Measurements from ENCODE around the gene IFNK.

Gene IFNK

DNA sequence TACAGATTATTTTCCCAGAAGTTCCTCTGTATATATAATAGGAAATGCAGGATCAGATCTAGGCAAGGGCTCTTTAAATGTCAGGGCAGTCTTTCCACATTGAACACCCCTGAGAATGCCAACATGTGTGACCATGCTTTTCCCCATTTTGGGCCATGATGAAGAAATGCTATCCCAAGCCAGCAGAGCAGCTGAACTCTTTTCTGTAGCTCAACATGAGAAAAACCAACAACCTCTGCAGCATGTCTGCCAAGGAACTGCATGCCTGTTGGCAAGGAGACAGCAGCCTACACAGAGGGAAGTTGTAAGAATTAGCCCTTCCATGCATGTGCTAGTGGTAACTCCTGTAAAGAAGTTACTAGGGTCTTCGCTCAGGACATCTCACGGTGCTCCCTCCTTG, 9.5 kb upstream of the IFNK start:
- DNase-seq = no peak

DNA sequence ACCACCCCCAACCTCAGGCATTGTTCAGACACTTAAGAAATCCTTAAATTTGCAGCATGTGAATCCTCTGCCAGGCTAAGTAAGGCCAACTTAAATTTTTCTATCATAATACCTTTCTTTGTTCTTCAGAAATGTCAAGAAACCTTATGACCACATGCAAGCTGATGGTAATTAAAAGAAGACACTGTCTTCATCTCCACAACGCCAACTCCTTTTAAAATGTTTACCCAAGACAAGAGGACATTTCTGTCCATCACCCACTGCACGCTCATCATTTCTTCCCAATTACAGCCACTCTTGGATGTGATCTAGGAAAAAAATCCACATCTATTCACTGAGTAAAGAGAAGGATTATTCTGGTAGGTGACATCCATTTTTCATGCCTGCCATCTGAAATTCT, 6.1 kb upstream of the IFNK start:
- no peak for DNase-seq

DNA sequence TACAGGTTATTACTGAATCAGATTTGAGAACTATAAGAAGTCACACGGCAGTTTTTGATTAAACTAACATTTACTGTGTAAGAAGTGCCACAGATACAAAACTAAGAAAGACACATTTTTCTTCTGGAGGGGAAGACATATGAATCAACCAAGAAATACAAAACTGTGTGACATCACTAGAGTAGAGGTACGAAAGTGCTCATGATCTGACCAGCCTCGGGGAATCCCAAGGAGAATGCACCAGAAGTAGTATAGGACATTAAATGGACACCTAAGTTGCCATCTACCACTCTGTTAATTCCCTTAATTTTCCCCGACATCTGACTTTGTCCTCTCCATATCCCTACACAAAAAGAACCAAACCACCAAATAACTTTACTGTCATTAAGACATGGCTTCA, 5.3 kb upstream of the IFNK start:
- DNase-seq = no peak

DNA sequence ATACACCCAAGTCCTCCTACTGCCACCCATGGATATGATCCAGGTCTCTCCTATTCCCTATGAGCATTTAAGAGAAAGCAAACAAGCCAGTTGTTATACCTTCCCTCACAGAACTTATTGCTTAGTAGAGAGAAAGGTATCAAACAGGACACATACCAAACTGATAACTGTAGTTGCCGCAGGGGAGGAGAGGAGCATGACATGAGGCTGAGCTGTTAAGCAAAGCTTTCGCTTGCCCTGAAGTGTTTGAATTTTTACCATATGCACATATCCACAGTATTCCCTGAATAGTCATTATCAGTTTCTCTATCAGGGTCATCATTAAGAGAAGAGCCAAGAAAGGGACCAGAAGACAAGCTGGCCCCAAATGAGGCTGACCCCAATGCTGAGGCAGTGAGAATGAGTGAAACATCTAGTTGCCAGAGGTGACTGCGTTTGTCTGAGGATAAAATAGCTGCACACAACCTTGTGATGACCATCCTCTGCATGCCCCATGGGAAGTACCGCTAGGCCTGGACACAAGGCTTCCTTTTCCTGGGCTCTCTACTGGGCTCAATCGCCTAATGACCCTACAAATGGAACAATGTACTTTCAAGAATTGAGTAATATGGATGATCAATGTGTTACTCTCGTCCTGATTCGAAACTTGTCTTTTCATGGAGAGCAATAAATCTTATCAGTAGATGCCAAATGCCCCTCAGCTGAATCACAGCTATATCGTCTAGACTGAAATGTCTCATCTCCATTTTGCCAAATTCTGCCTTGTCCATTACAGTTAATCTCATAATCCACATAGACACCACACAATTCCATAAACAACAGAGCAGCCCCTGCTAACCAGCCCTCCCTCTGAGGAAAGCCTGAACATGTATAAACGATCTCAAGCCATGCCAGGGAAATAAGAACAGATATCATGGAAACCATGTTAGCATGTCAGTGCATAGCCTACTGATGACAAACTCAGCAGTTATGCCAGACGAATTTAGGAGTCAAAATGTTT, 4.3 kb upstream of the IFNK start:
- DNase-seq = no peak

DNA sequence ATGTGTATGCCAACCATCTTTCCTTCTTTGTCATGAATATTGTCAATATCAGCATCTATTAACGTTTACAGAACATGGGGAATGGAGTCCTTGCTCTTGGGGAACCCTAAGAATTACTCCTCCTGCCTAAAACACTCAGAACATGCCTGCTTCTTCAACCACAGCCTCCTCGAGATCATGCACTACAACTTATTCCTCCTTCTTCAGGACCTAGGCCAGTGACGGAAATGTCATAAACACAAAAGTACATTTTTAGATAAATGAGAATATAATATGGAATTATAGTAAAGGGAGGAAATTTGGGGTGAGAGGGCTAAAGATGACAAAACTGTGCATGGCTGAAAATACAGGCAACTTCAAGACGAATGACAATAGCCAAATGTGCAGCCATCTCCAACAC, 3.1 kb upstream of the IFNK start:
- DNase-seq = no peak

- DNase-seq = no peak
These were observed 949 bp upstream of the IFNK start for GRCh38 chr9:27523141-27523540.

GRCh38 chr9:27527702-27528075, 3.6 kb downstream of the IFNK start:
- DNase-seq = no peak

GRCh38 chr9:27528076-27528885, 4.2 kb downstream of the IFNK start:
- DNase-seq = peak; percentile 38

- DNase-seq = peak; percentile 16
These were observed 4.8 kb downstream of the IFNK start for GRCh38 chr9:27528886-27529315.

GRCh38 chr9:27529316-27530278, 5.5 kb downstream of the IFNK start, which contains the start of gene MOB3B:
Gene MOB3B, minus strand, starts transcription at chr9:27529814. Its CDS starts 74,264 bp downstream, at chr9:27455550.
- peak; percentile 71 for DNase-seq

DNA sequence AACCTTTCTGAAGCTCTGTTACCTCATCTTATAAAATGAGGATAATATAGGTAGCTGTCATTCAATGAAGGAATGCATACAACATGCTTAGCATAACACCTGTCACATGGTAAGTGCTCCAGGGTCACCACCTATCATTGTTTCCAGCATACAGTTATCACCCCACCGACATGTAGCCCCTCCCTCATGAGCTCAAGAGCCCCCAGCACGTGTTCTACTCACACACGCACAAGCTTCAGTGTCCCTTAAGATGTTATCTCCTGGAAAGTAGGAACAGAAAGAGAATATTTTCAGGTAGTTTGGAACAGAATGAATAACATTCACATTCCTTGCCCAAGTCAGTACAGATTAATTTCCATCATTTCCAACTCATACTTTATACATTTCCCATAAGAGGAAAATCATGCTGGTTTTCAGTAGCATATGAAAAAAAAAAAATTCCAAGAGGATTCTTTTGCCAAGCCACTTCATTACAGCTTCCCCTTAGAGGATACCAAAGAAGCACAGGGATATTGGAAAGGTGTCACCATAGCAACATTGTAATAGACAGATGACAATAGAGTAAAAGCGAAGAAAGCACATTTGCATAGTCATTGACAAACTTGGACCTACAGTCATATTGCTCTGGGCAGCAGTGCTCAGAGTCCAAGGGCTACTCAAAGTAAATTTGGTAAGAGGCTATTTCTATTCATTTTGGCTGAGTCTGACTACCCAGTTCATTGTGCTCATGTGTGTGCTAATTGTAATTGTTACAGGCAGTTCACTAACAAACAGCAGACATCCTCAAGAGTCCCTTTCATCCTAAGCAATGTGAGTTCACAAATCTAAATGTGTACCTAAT, 7.0 kb downstream of the IFNK start:
- DNase-seq = no peak

DNA sequence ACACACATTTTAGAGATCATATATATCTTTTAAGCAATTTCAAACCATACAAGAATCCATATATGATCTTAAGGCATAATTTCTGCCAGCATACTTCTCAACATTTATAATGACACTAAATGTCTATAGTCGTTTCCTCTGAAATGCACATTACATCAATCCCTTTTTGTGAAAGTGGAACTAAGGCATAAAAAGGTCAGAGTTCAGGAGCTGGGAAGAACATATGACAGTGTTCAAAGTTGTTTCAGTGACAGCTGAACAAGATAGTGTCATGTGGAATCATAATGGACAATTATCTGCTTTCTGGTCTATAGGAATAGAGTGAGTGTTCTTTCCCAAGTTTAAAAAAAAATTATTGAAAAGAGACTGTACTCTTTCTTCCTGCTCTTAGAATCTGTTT, 8.0 kb downstream of the IFNK start:
- DNase-seq = no peak

DNA sequence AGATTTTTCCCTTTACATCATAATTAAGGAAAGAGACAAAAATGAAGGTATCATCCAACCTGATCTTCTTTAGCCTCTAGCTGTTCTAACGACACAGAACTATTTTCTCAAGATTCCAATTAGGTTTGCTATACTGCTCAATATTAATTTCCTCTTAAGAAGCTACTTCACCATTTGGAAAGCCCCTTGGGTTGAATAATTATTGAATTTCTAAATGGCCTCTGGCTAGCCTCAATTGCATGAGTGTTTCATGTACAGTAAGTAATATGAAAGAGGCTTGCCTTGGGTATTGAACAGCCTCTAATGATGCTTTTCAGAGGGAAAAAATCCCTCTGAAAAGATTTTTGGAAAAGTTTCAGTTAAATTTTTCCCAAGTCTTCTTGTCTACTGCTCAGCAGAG, 9.2 kb downstream of the IFNK start:
- DNase-seq = no peak

- no peak for DNase-seq
These were observed 10.0 kb downstream of the IFNK start for GRCh38 chr9:27534131-27534530.

GRCh38 chr9:27534658-27535209, 10.6 kb downstream of the IFNK start:
- DNase-seq = no peak

GRCh38 chr9:27535701-27536118, 11.6 kb downstream of the IFNK start:
- no peak for DNase-seq

- no peak for DNase-seq
These were observed 12.1 kb downstream of the IFNK start for GRCh38 chr9:27536168-27536567.

- no peak for DNase-seq
These were observed 12.9 kb downstream of the IFNK start for GRCh38 chr9:27537027-27537435.

DNA sequence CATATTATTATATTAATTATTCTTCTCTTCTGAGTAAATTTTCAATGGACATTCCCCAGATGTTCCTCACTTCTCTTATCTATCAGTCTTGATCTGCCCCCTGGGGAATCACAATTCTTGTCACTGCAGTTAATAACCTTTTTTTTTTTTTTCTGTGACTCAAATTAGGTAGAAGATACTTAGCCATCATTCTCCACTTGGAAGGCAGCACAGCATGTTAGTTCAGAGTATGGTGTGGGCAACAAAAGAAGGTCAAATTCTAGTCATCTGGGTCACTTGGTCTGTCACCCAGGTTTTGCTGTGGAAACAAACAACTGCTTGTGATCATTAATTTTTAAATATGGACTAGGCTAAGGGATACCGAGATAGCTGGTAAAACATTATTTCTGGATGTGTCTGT, 13.7 kb downstream of the IFNK start:
- no peak for DNase-seq

DNA sequence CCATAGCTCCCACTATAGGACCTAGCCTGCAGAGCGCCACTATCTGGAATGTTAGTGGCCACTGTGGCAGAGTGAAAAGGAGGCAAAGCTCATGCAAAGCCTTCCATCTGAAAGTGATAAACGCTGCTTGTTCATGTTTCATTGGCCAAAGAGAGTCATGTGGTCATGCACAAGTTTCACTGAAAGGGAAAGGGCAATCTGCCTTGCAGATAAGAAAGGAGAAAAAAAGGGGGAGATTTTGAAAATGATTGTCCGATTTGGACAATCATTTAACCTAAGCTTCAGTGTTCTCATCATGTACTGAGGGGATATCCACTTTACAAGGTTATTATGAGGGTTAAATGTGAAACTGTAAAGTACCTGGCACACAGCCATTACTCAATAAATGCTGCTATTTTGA, 14.6 kb downstream of the IFNK start:
- DNase-seq = no peak
